NCI-H345 treated with DMSO at 0.1 percent for 48 hours (cell line): Measurements from ENCODE around the gene ZIC1.

ENCODE experiments used
- DNase-seq: peaks from one replicate; lab custom pipeline; 2025; ENCODE audit not compliant: unreplicated experiment; lab: John Stamatoyannopoulos, UW

The ZIC1 gene

DNA sequence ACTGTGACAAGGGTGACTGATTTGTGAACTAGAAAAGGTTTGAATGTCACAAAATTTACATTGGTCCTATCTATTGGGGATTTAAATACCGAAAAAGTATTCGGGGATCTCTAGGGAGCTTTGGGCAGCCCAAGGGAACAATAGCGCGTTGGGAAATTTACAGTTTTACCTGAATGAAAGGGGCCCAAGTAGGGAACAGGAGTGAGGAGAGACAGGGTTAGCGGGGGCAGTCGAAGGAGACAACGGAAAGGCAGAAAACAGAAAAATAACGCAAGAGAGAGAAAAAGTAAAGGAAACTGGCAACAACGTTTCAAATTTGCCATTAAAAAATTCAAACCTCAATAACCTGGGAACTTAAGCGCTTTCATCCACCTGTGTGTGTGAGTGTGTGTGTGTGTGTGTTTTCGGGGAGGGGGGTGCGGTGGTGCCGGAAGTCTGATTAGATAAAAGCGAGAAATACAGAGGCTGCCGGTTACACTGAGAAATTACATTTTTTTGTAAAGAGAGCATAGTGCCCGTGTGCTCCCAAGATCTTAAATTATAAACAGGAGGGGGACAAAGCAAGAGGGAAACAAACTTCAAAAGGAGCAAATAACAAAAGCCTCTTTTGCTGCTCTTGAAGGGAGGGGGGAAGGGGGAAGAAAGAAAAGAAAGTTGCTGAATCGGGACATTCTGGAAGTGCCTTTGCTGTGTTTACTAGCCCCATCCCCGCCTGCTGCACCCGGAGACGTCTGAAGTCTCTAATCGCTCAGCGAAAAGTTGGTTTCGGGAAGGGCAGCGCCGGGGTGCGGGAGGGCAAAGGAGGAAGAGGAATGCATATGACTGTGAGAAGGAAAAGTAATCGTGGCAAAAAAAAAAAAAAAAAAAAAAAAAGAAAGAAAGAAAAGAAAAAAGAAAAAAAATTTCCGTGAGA is 721 bp upstream of the ZIC1 start:
- no peak for DNase-seq

DNA sequence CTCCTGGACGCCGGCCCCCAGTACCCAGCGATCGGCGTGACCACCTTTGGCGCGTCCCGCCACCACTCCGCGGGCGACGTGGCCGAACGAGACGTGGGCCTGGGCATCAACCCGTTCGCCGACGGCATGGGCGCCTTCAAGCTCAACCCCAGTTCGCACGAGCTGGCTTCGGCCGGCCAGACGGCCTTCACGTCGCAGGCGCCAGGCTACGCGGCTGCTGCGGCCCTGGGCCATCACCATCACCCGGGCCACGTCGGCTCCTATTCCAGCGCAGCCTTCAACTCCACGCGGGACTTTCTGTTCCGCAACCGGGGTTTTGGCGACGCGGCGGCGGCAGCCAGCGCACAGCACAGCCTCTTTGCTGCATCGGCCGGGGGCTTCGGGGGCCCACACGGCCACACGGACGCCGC is 956 bp downstream of the ZIC1 start:
- no peak for DNase-seq

DNA sequence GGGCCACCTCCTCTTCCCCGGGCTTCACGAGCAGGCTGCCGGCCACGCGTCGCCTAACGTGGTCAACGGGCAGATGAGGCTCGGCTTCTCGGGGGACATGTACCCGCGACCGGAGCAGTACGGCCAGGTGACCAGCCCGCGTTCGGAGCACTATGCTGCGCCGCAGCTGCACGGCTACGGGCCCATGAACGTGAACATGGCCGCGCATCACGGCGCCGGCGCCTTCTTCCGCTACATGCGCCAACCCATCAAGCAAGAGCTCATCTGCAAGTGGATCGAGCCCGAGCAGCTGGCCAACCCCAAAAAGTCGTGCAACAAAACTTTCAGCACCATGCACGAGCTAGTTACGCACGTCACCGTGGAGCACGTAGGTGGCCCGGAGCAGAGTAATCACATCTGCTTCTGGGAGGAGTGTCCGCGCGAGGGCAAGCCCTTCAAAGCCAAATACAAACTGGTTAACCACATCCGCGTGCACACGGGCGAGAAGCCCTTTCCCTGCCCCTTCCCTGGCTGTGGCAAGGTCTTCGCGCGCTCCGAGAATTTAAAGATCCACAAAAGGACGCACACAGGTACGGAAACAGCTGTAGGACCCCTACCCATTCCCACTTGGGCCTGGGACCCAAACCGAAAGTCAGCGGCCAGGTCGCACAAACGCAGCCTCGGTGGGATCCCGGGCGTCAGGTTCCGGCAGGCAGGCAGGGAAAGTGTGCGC is 1.5 kb downstream of the ZIC1 start:
- no peak for DNase-seq

DNA sequence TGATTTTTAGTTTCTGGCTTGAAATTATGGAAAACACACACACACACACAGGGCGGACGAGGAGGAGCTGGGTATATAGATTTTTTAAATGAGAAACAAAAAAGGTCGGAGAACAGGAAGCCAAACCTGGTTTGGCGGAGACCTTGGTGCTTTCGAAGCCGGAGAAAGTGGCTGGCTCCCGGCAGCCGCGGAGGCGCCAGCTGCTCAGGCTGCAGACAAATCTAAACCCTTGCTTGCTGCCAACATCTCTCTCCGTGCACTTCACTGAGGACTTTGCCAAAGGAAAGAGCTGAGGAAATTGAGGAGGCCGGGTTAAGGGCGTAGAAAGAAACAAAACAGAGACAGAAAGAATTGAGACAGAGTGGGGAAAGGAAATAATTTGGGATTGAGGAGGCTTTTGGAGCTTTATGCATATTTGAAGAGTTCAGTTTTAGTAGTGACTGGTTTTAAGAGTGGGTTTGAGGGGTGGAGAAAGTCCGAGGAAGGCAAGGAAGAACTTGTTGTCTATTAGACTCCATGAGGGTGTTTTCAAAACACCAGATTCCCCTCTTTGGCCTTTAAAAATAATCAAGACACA is 2.2 kb downstream of the ZIC1 start:
- no peak for DNase-seq

DNA sequence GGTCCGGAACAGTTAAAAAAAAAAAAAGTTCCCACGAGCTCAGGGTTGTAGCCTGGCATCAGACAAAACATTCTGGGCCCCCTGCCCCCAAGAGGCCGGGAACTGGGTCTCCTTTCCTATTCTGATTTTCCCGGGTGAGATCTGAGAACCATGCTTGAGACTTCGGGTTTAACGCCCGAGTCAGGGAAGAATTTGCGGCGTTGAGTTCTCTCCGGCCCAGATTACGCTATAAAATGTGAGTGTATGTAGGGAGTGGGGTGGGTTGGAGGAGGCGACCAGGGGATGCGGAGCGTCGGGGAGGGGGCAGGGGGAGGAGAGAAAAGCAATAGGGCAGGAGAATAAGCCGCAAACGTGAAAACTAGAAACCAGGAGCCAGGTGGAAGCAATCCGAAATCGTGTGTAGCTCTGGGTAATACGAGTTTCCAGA is 2.7 kb downstream of the ZIC1 start:
- no peak for DNase-seq

DNA sequence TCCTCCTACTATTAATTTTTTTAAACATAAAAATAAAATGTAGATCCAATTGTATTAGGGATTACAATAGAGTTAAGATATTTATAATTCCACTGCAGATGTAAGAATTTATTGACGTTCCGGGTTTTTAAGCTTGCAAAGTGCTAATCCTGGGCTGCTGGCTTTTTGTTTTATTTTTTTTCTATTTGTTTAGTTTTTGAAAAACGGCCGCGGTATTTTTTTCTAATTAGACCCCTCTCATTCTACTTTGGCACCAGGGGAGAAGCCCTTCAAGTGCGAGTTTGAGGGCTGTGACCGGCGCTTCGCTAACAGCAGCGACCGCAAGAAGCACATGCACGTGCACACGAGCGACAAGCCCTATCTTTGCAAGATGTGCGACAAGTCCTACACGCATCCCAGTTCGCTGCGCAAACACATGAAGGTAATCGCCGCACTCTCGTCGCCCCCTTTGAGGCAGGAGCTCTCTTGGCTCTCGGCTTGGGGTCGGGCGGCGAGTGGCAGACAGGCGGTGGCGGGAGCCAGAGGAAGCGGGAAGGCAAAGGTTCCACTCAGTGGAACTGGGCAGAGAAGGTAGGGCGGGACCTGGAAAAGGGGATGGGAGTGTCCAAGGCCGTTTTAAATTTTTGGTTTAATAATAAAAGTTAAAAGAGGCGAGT is 3.2 kb downstream of the ZIC1 start:
- no peak for DNase-seq

DNA sequence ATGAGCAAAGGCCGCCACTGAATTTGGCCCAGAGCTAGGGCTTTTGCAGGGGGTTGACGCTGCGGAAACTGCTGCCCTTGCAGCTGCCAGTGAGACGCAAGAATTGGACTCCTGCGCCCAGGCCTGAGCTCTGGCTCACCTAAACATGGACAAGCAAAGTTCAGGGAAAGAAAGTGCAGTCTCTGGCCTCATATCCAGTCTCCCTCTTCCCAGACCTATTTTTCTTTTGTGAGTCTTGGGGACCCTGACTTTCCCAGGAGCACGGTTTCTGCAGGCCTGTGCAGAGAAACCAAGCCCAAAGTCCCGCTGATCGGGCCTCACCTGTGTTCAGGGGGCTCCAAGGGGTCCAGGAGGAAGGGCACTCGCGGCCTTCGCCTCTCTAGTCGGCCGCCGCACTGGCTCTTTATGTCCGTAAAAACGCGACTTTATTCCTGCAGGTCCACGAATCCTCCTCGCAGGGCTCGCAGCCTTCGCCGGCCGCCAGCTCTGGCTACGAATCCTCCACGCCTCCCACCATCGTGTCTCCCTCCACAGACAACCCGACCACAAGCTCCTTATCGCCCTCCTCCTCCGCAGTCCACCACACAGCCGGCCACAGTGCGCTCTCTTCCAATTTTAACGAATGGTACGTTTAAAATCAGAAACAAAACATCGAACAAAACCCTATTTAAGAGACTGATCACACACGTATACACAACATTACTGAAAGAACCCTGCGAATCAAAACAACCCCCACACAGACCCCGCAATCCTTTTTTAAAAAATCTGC is 3.9 kb downstream of the ZIC1 start:
- DNase-seq = no peak

DNA sequence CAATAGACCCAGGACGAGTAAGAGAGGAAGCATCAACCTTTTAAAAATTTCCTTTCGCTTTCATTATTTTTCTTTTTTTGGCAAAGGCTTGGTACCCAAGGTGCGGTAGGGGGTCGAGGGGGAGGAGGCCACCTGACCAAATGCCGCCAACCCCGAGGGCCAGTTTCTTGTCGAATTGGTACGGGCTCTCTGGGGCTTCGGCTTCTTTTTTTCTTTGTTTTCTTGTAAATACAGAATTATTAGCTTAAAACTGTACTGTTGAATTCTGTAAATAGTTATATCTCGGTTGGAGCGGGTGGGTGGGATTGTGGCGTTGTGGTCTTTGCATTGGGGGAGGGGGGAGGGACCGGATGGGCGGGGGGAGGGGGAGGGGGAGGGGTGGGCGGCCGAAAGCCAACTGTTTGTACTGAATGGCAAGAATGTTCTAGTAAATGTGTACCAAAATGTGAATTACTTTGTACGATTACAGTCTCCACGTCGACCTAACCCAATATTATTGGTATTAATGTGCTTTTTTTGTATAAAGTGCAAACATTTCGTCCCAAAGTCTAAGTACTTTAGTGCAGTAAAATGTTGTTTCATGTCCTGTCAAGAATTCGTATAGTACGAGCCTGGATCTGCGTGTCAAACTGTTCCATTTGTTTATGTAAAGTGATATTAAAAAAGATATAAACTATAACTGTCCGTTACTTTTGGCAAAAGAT is 4.7 kb downstream of the ZIC1 start:
- DNase-seq = no peak

DNA sequence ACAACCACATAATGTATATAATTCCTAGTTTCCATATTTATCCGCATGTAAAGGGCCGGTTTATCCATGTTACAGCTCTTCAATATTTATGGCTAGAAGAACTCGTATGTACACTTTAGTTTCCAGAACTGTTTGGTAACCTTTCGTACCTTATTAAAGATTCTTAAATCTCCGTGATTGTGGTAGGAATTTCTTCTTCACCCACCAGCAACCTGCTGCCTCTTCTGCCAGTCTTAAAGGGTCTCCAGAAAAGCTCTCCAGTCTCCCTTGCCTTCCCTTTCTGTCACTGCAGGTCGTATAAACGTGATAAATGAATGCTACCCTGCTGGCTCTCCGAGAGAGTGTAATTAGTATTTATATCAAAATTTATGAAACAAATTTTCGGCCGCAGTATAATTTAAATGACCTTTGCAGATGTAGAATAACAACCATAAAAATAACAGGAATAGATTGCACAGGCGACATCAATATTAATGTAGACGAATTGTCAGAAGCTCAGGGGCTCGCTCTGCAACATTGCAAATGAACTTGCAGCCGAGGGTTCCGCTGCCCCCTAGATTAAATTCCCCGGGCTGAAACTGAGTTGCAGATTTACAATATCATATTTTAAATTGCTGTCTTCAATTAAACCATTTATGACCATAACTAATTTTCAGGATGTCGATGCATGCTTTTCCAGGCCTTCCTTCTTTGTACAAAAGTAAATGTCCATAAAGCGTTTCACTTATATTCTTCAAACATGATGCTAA is 5.4 kb downstream of the ZIC1 start:
- DNase-seq = no peak

DNA sequence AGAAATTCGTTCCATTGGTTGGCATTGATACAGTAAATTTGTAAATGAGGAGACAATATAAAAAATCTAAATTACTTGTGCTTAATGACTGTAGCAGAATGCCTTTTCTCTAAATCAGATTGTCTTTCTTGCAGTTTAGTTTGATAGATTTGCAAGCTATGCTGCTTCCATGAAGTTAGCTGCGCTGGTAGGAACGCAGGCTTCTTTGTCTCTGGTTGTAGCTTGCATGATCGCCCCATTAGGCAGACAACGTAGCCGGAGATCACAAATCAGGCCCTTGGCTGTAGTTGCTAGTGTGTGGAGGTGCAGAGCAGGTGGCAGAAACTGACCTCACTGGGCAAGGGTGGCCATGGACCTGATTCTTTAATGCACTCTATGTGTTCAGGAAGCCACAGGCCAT is 6.1 kb downstream of the ZIC1 start:
- no peak for DNase-seq

DNA sequence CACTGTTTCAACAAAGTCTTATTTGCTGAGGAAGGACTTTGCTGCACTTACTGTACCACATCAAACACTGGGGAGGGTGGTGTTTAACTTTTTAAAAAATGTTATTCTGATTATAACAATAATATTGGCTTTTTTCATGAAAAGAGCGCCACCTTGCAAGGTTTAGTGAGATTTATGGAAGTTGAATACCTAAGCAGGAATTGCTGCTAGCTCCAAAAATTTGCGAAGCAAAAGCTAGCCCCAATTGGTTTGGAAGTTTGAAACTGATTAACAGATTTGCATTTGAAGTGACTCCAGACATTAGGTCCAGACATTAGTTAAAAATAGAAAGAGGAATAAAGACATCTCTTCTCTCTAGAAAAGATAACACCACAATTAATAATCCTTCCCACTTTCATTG is 6.7 kb downstream of the ZIC1 start:
- DNase-seq = no peak

DNA sequence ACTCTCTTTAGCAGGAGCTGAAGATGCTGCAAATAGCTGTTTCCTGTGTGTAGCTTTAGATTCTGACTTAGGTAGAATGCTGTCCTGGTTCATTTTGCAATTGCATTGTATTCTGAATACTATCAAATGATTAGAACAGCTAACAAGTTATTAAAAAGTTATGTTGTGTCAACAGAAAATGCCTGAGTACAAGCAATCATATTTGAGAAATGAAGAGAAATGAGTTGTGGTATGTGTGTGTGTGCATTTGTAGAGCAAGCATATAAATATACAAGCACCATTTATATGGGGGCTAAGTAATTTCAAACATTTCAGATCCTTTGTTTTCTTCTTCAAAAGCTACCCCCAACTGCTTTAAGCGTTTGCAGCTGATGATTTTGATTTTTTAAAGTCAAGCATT is 7.8 kb downstream of the ZIC1 start:
- no peak for DNase-seq

DNA sequence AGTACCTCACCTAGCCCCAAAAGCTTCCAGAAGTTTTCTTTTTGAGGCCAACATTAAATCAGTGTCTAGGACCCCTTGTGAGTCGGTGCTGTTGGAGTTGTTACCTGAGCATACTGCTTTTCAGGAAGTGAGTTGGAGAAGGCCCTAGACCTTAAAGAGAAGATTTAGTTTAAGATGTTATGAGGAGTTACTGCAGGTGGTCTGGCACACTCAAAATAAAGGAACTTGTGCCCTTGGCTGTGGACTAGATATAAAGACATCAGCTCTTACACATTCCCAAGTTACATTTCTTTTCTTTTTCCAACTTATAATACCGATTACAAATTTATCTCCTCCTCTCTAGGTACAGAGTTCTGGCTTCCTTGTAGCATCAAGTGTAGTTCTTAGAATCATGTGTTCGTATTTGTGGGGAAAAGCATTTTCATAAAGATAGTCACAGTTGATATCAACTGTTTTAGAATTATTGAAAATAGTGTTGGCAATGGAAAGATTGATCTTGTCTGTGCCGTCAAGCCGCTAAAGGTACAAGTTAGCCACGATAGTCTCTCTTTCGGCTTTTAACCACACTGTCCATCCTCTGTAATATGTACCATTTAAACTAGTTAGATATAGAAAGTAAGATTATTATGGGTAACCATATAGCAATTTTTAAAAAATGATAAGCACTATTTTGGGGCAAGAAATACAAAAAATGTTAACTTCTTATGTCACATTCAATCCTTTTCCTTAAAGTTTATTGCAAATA is 8.6 kb downstream of the ZIC1 start:
- no peak for DNase-seq

DNA sequence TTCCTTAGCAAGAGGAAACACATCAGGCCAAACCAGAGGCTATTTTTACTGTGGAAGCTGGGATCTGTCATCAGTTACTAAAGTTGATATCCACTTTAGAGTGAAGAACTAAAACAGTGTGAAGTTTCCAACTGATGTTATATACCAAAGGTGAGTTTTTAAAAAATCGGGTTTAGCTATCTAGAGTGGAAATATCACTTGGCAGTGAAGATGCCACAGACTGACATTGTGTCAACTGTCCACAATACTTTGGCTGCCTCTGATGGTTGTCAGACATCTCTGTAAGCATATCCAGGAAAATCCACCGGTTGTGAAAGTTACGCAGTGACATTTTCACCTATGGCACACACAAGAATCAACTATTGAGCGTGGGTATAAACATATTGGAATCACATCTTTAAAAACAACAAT is 9.2 kb downstream of the ZIC1 start:
- DNase-seq = no peak

DNA sequence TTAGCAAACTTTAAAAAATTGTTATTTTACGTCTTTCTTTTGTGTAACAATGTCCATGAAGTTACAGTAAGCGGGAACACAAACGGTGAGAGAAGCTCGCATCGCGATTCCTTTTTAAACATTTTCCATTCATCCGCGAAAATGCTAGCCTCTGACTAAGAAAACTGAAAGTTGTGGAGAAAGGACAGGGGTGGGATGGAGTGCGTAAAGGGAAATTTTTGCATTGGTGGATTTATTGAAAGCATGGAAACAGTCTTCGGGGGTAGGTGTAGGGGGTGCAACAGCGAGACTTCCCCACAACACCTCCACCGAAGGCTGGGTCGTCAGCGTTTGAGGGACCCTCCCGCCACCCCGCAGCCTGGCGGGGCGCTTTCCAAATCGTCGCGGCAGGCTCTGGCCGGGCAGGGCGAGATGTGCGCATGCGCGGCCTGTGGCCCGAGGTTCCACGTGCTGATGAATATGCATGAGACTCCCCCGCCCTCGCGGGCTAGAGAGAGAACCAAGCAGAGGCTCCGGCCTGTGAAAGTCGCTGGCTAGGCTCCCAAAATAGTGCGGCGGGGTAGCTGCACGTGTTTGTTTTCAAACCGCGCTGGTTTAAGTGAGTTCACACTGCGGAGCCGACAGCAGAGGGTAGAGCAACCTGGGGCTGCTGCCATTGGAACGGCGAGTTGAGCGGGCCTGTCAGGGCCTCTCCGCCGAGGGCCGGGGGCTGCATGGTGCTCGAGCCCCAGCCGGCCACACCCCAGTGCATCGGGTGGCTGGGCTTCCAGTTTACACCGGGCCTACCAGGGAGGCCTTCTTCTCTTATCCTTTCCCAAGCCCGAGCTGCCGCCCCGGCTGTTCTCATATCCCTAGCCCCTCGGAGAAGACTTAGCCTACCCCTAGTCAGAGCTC is 9.9 kb downstream of the ZIC1 start:
- no peak for DNase-seq

DNA sequence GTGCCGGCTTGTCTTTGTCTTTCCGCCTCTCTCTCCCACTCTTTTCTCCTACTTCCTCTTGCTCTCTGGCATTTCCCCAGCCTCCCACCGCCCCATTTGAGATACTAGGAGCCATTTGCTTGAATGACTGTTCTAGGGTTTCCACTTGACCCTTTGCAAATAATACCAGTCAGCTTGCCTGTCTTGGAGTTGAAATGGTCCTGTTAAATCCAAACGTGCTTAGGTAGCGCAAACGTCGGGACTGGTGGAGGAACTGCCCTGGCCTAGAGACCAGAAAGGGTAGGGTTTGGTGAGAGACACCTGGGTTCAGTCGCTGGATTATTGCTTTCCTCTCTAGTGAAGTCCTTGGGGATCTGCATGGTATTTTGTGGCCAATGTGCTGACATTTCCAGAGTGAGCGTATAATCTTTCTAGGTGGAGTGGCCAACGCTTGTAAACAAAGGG is 10.6 kb downstream of the ZIC1 start:
- DNase-seq = no peak

DNA sequence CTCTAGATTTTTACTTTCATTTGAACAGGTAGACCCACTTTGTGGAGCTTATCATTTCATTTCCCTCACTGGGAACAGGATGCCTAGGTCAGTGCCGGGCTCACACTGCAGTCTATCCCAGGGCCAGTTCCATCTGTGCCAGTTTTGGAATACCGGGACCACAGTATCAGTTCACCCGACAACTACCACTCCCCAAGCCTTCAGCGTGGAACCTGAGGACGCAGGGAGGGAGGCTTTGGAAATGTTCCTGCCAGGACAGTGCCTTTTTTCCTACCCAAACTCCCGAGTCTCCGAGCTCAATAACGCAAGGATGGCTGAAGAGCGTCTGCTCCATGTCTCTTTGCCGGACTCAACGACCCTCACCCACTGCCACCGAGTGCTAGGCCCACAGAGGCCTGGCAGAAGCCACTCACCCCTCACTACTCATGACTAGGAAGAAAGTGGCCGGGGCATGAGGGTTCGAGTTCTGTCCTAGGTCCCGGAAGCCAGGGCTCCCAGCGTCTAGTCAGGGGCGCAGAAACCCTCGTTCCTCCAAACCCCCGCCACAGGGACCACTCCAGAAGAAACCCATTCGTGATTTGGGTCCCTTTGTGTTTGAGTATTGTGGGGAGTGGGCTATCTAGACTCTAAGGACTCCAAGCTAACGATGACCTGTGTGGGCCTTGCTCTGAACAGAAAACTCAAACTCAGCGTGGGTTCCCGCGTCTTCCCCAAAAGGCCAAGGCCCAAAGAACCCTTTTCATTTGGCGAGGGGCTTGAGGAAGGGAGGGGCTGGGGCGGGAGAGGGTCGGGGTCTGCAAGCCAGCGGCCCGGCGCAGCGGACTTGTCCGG is 11.4 kb downstream of the ZIC1 start:
- DNase-seq = no peak
